HCT116 (cell line): ENCODE results near the gene PRKCQ.

Experiments
- YY1 ChIP-seq: IDR thresholded peaks from 2 replicates; pipeline ENCODE4 v1.6.1; 2011; ENCODE audit warnings: low read length, low read depth, moderate library complexity, mild to moderate bottlenecking; ENCODE audit not compliant: insufficient replicate concordance; ENCODE audit errors: extremely low read depth
- TF ChIP-seq, protein P1 (sequence below), 3 experiments: fragments of 200-600 bp in 1 of 3; sonication (generic) in 1 of 3; IDR thresholded peaks in 2 of 3; conservative IDR thresholded peaks in 1 of 3; 2 replicates each; pipeline ENCODE4 v1.5.1; 2012 to 2017; ENCODE audit warnings: low read depth in 2 of 3, low read length in 2 of 3, antibody characterized with exemption in 1 of 3, borderline replicate concordance in 1 of 3, control low read depth in 1 of 3, mild to moderate bottlenecking in 1 of 3, mixed read lengths in 1 of 3, mixed run types in 1 of 3, moderate library complexity in 1 of 3; ENCODE audit not compliant: insufficient read depth in 1 of 3
- TF ChIP-seq, protein P2 (sequence below): IDR thresholded peaks from 2 replicates; pipeline ENCODE4 v1.6.1; 2012; ENCODE audit warnings: low read depth

DNA sequence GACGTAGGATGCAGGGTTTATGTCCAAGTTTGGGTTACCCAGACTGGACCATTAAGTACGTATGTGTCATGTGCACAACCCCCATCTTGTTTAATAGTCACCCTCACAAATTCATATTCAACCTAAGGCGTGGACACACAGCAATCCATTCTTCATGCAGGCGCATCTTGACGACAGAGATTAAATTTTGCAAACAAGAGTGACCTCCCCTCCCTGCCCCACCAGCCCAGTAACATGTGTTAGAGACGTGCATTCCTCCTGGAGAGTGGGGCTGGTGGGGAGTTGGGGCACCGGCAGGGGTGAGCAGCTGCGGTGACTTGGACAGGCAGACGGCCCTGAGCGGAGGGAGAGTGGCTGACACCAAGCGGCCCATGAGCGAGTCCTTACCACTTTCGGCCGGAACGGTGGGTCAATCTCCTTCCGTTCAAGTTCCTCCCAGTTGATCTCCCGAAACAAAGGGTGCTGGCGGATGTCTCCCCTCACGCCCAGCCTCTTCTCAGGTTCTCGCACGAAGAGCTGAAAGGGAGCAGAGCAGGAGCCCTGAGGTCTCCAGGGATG is 149.6 kb downstream of the PRKCQ start:
- no peak for TF ChIP-seq YY1
- TF ChIP-seq, protein P1, sequence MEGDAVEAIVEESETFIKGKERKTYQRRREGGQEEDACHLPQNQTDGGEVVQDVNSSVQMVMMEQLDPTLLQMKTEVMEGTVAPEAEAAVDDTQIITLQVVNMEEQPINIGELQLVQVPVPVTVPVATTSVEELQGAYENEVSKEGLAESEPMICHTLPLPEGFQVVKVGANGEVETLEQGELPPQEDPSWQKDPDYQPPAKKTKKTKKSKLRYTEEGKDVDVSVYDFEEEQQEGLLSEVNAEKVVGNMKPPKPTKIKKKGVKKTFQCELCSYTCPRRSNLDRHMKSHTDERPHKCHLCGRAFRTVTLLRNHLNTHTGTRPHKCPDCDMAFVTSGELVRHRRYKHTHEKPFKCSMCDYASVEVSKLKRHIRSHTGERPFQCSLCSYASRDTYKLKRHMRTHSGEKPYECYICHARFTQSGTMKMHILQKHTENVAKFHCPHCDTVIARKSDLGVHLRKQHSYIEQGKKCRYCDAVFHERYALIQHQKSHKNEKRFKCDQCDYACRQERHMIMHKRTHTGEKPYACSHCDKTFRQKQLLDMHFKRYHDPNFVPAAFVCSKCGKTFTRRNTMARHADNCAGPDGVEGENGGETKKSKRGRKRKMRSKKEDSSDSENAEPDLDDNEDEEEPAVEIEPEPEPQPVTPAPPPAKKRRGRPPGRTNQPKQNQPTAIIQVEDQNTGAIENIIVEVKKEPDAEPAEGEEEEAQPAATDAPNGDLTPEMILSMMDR (IDR thresholded peaks at IDR 0.05 in 2 of 3, conservative IDR thresholded peaks at IDR 0.05 in 1 of 3; ENCODE audit: borderline replicate concordance in 1 of 3, insufficient read depth in 1 of 3, low read depth in 2 of 3, low read length in 2 of 3): no peak
- TF ChIP-seq, protein P2, sequence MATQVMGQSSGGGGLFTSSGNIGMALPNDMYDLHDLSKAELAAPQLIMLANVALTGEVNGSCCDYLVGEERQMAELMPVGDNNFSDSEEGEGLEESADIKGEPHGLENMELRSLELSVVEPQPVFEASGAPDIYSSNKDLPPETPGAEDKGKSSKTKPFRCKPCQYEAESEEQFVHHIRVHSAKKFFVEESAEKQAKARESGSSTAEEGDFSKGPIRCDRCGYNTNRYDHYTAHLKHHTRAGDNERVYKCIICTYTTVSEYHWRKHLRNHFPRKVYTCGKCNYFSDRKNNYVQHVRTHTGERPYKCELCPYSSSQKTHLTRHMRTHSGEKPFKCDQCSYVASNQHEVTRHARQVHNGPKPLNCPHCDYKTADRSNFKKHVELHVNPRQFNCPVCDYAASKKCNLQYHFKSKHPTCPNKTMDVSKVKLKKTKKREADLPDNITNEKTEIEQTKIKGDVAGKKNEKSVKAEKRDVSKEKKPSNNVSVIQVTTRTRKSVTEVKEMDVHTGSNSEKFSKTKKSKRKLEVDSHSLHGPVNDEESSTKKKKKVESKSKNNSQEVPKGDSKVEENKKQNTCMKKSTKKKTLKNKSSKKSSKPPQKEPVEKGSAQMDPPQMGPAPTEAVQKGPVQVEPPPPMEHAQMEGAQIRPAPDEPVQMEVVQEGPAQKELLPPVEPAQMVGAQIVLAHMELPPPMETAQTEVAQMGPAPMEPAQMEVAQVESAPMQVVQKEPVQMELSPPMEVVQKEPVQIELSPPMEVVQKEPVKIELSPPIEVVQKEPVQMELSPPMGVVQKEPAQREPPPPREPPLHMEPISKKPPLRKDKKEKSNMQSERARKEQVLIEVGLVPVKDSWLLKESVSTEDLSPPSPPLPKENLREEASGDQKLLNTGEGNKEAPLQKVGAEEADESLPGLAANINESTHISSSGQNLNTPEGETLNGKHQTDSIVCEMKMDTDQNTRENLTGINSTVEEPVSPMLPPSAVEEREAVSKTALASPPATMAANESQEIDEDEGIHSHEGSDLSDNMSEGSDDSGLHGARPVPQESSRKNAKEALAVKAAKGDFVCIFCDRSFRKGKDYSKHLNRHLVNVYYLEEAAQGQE: no peak
